A673 (cell line): ENCODE measurements around the gene EHD4. TPM values are rescaled to one million over a fixed set of nuclear protein-coding genes. Genes with fewer than 3 reads are reported as not detected.

Experiments
- BruUV-seq: library from RNA; stranded (reverse); fragments of 400-500 nt; replicated peaks from 2 replicates; lab custom pipeline; 2021; lab: Mats Ljungman, UMichigan
- CTCF ChIA-PET: fragments of 300-600 bp; sonication (Branson Sonifier 250); formaldehyde crosslinking; loops from one replicate; lab custom pipeline; 2022; ENCODE audit warnings: antibody characterized with exemption; lab: Charles Lee
- POLR2A ChIA-PET: fragments of 300-600 bp; sonication (Branson Sonifier 250); formaldehyde crosslinking; loops from one replicate; lab custom pipeline; 2022; ENCODE audit warnings: antibody characterized with exemption; ENCODE audit not compliant: low non-redundant PET; lab: Charles Lee
- DNase-seq: peaks from one replicate; pipeline ENCODE4 v3.0.0-alpha.2; 2015; ENCODE audit warnings: low spot score
- H3K27ac ChIP-seq: fragments of 200-600 bp; sonication (generic); 2 replicates; pipeline ENCODE4 v1.5.1; 2016; ENCODE audit warnings: mixed run types, low read depth, mild to moderate bottlenecking, mixed read lengths, antibody characterized with exemption, low read length; ENCODE audit not compliant: poor library complexity, severe bottlenecking
- H3K27me3 ChIP-seq: fragments of 200-600 bp; sonication (generic); replicated peaks from 2 replicates; pipeline ENCODE4 v1.6.1; 2017; ENCODE audit warnings: mixed run types, low read depth, mild to moderate bottlenecking, mixed read lengths, antibody characterized with exemption, low read length; ENCODE audit not compliant: insufficient read depth, poor library complexity
- H3K36me3 ChIP-seq: fragments of 200-600 bp; sonication (generic); 2 replicates; pipeline ENCODE4 v1.6.1; 2016; ENCODE audit warnings: mixed run types, mild to moderate bottlenecking, mixed read lengths, antibody characterized with exemption, low read length; ENCODE audit not compliant: insufficient read depth, poor library complexity, severe bottlenecking
- H3K4me1 ChIP-seq: fragments of 200-600 bp; sonication (generic); 2 replicates; pipeline ENCODE4 v1.6.1; 2017; ENCODE audit warnings: mixed run types, mild to moderate bottlenecking, mixed read lengths, antibody characterized with exemption, low read length; ENCODE audit not compliant: insufficient read depth, poor library complexity, severe bottlenecking
- H3K4me3 ChIP-seq: fragments of 200-600 bp; sonication (generic); 2 replicates; pipeline ENCODE4 v1.5.1; 2016; ENCODE audit warnings: low read depth, mixed run types, mild to moderate bottlenecking, mixed read lengths, low read length; ENCODE audit not compliant: poor library complexity, severe bottlenecking
- H3K9me3 ChIP-seq: fragments of 200-600 bp; sonication (generic); 2 replicates; pipeline ENCODE4 v1.6.1; 2016; ENCODE audit warnings: mixed run types, low read depth, mild to moderate bottlenecking, mixed read lengths, antibody characterized with exemption, low read length; ENCODE audit not compliant: poor library complexity, severe bottlenecking
- EZH2 ChIP-seq: fragments of 200-600 bp; sonication (generic); IDR thresholded peaks from 2 replicates; pipeline ENCODE4 v1.6.1; 2017; ENCODE audit warnings: borderline replicate concordance, low read depth, mild to moderate bottlenecking, mixed read lengths, antibody characterized with exemption, low read length; ENCODE audit not compliant: poor library complexity, severe bottlenecking
- intact Hi-C: fragments of 100-400 bp; cut with micrococcal nuclease; formaldehyde crosslinking; loops from one replicate; pipeline ENCODE4 v1.10.0; 2022; ENCODE audit not compliant: unreplicated experiment
- total RNA-seq: library from RNA; stranded (reverse); gene quantifications from 2 replicates; pipeline ENCODE4 v1.2.3, GENCODE V29; 2021
- TF ChIP-seq, protein P1 (sequence below): fragments of 300-800, 200-600 bp; sonication (generic); conservative IDR thresholded peaks from 2 replicates; pipeline ENCODE4 v1.5.1; 2017; ENCODE audit warnings: low read depth, mild to moderate bottlenecking, antibody characterized with exemption, low read length, moderate library complexity, mixed read lengths

The EHD4 gene
- total RNA-seq, 1 experiment from 2014 or later: 29.4 TPM

- CTCF ChIA-PET: interaction anchor here (0.6 to 1.6 kb wide), 6 partner anchors 50 to 144 kb away, joined by 3 to 11 read pairs (median 4); no protein-coding TSS in a partner anchor
- no TSS peak for BruUV-seq
Observed at GRCh38 chr15:41989573-41990242, 17.4 kb upstream of the EHD4 start.

GRCh38 chr15:41988896-41989572 is 16.7 kb upstream of the EHD4 start:
- Histone ChIP-seq H3K9me3 (no peaks in the 10 kb centered on the region), H3K27me3 (no peaks in the 10 kb centered on the region), H3K4me3 (no peak overlapping the region), H3K4me1 (no peaks in the 10 kb centered on the region), H3K36me3 (no peaks in the 10 kb centered on the region), H3K27ac (no peak overlapping the region)
- POLR2A ChIA-PET: no interaction called here
- BruUV-seq: no TSS peak
- TF ChIP-seq EZH2: no peak
- TF ChIP-seq, protein P1, sequence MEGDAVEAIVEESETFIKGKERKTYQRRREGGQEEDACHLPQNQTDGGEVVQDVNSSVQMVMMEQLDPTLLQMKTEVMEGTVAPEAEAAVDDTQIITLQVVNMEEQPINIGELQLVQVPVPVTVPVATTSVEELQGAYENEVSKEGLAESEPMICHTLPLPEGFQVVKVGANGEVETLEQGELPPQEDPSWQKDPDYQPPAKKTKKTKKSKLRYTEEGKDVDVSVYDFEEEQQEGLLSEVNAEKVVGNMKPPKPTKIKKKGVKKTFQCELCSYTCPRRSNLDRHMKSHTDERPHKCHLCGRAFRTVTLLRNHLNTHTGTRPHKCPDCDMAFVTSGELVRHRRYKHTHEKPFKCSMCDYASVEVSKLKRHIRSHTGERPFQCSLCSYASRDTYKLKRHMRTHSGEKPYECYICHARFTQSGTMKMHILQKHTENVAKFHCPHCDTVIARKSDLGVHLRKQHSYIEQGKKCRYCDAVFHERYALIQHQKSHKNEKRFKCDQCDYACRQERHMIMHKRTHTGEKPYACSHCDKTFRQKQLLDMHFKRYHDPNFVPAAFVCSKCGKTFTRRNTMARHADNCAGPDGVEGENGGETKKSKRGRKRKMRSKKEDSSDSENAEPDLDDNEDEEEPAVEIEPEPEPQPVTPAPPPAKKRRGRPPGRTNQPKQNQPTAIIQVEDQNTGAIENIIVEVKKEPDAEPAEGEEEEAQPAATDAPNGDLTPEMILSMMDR: no peak
- no peak for DNase-seq
- CTCF ChIA-PET: interaction anchor here (0.7 to 1.6 kb wide), 5 partner anchors 67 to 145 kb away, joined by 3 to 11 read pairs (median 3); no protein-coding TSS in a partner anchor
- intact Hi-C loops: loop anchor here (1.0 to 5.0 kb wide), 2 partner anchors 68 to 143 kb away; no protein-coding TSS in a partner anchor

More at GRCh38 chr15:41989573-41990242, 17.4 kb upstream of the EHD4 start:
- no peak overlapping the region for H3K27ac ChIP-seq
- H3K27me3 ChIP-seq: no peaks in the 10 kb centered on the region
- TF ChIP-seq EZH2: no peak
- TF ChIP-seq, protein P1: peak; percentile 97
- POLR2A ChIA-PET: no interaction called here
- H3K4me3 ChIP-seq: no peak overlapping the region
- intact Hi-C loops: loop anchor here (1.0 to 5.0 kb wide), 2 partner anchors 68 to 143 kb away; no protein-coding TSS in a partner anchor
- H3K4me1 ChIP-seq: no peaks in the 10 kb centered on the region
- DNase-seq: peak; percentile 79
- no peaks in the 10 kb centered on the region for H3K9me3 ChIP-seq
- H3K36me3 ChIP-seq: no peaks in the 10 kb centered on the region

DNA sequence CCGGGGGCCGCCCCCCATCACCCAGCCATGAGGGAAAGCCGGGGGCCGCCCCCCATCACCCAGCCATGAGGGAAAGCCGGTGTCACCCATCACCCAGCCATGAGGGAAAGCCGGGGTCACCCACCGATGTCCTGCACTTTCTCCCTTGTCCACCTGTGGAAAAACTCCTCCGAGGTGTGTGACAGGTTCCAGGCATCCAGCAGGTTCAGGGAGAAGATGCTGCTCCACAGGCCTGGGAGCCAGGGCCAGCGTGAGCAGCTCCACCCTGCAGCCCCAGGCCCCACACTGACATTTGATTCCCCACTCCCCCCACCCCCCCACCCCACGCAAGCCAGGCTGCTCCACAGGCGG is 15.5 kb upstream of the EHD4 start:
- Histone ChIP-seq H3K4me1 (no peaks in the 10 kb centered on the region), H3K9me3 (no peaks in the 10 kb centered on the region), H3K27ac (no peak overlapping the region), H3K36me3 (no peaks in the 10 kb centered on the region), H3K4me3 (no peak overlapping the region), H3K27me3 (no peaks in the 10 kb centered on the region)
- ChIA-PET POLR2A (no interaction called here), CTCF (no interaction called here)
- no peak for DNase-seq
- no TSS peak for BruUV-seq
- TF ChIP-seq, protein P1: no peak
- no peak for TF ChIP-seq EZH2
- intact Hi-C loops: loop anchor here (5.0 kb wide), 1 partner anchor 144 kb away; no protein-coding TSS in a partner anchor
